HG03025 (cell line): Measurements from ENCODE around the gene MAP3K8.
"Not testable (repeated sequence)": the region's sequence is repeated elsewhere in the genome, so short reads cannot be mapped to it uniquely, and the experiment has no call there.

ENCODE experiments used
- ATAC-seq: cut with Tn5 transposase; IDR thresholded peaks from one replicate; pipeline ENCODE4 v1.9.1; 2021; ENCODE audit warnings: mild to moderate bottlenecking, moderate library complexity; ENCODE audit not compliant: unreplicated experiment, low FRiP score

The MAP3K8 gene

DNA sequence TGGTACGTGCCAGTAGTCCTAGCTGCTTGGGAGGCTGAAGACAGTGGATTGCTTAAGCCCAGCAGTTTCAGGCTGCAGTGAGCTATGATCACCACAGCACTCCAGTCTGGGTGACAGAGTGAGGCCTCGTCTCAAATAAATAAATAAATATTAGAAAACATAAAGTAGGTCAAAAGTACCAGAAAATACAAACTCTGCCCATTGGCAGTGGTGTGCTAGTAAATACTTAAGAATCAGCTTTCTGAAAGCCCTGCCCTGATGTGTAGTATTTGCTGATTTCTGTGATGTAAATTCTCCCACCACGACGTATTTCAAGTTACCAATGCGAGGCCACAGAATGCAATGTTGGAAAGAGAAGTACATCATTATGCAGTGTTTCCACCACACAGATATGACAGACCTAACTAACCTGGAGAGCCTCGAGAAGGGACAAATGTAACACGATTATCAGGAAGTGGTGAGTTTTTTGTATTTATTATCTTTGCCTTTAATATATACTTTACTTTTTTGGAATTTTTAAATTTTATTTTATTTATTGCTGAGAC is 11.8 kb upstream of the MAP3K8 start:
- ATAC-seq: no peak

DNA sequence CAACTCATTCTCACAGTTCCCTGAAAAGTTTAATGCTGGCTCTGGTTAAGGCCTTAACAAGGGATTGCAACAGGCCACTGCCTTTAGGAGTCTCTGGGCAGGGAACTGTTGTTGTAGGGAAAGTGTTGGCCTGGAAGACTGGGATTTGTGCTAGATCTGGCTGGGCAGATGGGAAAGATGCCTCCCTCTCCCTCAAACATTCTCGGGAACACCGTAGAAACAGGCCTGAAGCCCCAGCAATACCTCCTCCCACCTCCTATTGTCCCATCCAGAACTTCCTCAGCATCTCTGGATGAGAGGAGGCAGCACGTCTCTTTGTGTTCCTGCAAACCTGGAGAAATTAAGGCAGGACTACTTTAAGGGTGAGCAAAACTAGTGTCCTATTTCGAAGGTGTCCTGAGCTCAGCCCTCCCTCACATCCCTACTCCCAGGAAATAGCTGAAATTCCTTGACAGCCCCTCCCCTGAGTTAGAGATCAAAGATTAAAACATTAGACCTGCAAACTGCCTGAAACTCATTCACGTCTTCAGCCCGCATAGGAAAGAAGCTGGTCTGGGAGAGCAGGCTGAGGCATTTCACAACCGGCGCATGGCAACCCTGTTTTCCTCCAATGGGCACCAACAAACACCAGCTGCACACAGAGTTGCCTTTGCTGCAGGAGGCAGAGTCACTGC is 10.9 kb upstream of the MAP3K8 start:
- ATAC-seq: no peak

- ATAC-seq: not testable (repeated sequence)
These were observed 10.2 kb upstream of the MAP3K8 start for GRCh38 chr10:30423655-30424275.

DNA sequence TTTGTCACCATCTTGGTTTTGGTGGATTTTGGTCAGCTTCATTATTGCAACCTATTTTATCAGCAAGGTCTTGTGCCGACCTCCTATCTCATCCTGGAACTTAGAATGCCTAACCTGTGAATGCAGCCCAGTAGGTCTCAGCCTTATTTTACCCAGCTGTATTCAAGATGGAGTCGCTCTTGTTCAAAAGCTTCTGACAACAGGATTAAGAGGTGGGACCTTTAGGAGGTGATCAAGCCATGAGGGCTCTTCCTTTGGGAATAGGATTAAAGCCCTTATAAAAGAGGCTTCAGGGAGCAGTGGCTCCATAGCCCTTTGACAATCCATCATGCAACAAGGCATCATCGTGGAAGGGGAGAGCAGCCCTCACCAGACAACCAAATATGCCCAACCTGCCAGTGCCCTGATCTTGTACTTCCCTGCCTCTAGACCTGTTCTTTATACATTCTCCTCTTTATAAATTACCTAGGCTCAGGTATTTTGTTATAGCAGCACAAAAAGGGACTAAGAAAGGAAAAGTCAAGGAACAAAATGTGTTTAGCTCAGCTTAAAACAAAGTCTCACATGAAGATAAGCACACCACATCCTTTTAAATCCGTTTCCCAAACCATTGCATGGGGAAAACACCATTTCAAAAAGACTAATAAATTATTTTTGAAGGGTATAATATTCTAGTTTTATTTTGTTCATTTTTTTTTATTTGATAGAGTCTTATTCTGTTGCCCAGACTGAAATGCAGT is 8.5 kb upstream of the MAP3K8 start:
- no peak for ATAC-seq

- ATAC-seq: no peak
These were observed 3.3 kb upstream of the MAP3K8 start for GRCh38 chr10:30430544-30431298.

GRCh38 chr10:30431435-30431911 is 2.5 kb upstream of the MAP3K8 start:
- no peak for ATAC-seq

DNA sequence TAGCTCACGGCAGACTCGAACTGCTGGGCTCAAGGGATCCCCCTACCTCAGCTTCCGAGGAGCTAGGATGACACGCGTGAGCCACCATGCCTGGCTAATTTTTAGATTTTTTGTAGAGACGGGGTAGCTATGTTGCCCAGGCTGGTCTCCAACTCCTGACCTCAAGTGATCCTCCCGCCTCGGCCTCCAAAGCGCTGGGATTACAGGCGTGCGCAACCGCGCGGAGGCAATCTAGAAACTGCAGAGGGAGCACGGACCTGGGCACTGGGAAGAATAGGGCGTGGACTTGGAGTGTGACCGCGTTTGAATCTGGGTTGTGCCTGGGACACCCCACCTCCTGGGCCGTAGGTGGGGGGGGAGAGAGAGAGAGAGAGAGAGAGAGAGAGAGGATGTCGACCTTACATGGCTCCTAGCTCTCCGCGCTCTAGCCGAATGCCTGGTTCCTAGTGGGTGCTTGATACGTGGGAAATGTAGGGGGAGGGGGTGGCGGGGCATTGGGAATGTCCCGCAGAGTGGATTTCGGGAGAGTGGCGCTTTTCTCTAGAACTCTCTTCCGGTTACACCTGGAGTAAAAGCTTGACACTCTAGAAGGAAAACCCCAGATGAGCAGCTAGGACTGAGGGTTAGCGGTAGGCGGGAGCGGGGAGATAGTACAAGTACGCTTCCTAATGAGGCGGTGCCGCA is 1.2 kb upstream of the MAP3K8 start:
- peak; percentile 1 for ATAC-seq

DNA sequence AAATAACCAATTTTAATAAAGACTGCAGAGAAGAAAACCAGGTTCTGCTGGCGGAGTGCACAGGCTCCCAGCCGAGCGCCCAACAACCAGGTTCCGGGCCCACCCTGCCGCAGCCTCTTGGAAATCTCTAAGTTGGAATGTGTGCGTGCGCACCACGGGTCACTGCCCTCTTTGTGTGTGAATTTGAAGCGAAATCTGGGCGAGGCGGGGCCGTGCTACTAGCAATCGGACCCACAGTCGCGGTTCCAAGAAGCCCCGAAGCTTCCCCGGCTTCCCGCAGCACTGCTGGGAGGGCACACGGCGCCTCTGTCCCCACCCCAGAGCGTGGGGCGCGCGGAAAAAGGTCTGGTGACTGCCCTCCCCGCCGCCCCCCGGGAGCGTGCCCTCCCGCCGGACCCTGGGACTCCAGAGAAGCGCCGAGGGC is 666 bp upstream of the MAP3K8 start:
- ATAC-seq: peak; percentile 22

GRCh38 chr10:30434273-30435072 is 489 bp downstream of the MAP3K8 start:
- ATAC-seq: peak; percentile 37

DNA sequence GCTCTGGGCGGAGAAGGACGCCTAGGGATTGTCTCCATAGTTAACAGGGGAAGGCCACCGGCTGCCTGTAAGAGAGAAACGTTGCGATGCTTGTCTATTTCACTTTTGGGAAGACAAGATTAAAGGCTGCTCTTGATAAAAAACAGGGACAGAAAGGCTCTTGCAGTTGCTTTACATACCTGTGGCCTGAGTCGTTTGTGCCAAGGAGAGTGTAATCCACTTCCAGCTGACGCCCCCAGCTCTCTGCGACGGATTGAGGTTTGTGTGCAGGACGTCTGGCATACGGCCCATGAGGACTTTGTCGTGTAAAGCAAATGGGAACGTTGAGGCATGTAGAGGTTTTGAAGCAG is 1.1 kb downstream of the MAP3K8 start:
- no peak for ATAC-seq

DNA sequence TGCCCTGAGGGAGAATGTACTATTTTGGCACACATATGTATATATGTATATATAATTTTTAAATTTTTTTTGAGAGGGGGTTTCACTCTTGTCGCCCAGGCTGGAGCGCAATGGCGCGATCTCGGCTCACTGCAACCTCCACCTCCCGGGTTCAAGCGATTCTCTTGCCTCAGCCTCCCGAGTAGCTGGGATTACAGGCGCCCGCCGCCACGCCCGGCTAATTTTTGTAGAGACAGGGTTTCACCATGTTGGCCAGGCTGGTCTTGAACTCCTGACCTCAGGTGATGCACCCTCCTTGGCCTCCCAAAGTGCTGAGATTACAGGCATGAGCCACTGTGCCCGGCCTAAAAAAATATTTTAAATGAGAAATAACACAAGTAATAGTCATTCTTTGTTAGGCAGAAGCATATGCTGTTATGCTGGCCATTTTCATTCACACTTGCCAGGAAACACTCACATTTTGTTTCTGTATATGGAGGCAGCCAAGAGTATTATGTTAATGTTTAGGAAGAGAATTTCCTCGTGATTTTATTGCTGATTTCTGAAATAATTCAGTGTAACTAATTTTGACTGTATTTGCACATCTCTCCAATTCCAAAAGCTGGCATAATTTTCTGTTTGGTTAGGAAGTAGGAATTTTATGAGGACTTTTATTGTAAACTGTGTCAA is 1.6 kb downstream of the MAP3K8 start:
- not testable (repeated sequence) for ATAC-seq

DNA sequence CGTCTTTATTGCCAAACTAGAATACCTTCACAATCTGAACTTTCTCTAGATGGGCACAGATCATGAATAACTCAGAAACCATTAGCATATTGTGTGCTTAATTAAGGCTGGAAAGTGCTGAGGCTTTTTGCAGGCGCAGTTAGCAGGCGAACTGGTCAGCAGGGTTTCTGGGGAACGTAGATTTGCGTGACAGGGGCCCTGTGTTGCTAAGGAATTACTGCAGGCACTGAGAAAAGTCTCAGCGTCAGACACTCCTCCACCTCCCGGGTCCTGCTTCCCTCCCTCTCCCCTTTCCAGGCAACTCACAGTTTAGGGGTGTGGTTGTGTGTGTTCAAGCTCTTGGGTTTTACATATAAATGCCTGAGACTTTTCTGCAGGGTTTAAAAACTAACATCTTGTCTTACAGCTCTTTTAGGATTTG is 2.2 kb downstream of the MAP3K8 start:
- no peak for ATAC-seq

DNA sequence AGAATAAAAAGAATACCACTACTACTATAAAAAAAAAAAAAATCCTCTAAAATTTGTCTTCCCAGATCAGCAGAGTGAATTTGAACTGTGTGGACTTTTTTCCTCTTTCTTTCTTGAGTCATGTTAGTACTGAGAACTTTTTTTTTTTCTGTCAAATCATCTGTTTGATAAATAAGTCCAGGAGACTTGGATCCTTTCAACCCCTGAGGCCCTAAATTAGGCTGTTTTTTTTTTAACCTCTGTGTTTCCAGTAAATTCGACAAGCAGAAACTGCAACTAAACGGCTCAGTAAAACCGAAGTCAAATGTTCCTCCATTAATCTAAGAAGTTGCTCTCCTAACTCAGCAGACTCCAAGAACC is 2.7 kb downstream of the MAP3K8 start:
- no peak for ATAC-seq

DNA sequence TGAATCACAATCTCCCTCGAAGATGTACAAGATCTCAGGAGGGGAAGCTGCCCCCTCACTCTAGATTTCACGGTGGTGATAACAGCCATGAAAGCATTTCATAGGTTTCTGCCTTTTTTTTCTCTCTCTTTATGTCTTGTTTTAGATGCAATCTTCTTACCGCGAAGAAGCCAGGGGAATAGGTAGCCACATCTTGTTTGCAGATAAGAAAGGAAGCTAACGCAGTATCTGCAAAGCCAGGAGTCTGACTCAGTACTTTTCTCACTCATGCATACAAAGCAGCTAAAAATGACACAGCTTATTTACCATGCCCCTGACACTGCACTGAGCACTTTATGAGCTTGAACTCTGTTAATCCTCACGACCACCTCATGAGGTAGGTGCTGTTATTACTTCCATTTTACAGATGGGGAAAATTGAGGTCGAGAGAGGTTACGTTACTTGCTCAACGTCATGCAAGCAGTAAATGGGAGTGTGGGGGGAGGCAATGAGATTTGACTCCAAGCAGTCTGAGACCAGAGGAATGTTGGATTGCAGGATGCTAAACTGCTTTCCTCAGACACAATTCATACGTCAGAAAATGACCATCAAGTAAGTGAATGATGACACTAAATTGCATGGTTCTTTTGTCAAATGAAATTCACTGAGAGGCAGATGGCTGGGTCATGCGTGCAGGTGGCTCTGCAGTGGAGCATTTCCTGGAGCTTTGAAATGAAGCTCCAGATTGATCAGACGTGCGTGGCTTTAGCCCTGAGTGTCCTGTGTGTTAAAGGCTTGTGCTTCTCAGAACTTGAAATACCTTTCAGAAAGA is 3.3 kb downstream of the MAP3K8 start:
- no peak for ATAC-seq

- no peak for ATAC-seq
These were observed 4.3 kb downstream of the MAP3K8 start for GRCh38 chr10:30438021-30438850.

- no peak for ATAC-seq
These were observed 5.9 kb downstream of the MAP3K8 start for GRCh38 chr10:30439931-30440330.

- no peak for ATAC-seq
These were observed 8.1 kb downstream of the MAP3K8 start for GRCh38 chr10:30442019-30442606.
